Endothelial cell (in vitro differentiated cells): Measurements from ENCODE around the gene TGM1. TPM values are rescaled to one million over a fixed set of nuclear protein-coding genes. Genes with fewer than 3 reads are reported as not detected.

ENCODE experiments used
- DNase-seq: peaks from one replicate; pipeline ENCODE4 v3.0.0; 2021; ENCODE audit warnings: low spot score
- H3K27ac Mint-ChIP-seq: one replicate; pipeline ENCODE4 v1.8.0; 2021; ENCODE audit warnings: mixed read lengths, inconsistent platforms; ENCODE audit not compliant: unreplicated experiment
- H3K27me3 Mint-ChIP-seq: one replicate; pipeline ENCODE4 v1.8.0; 2021; ENCODE audit warnings: mild to moderate bottlenecking, moderate library complexity, mixed read lengths, inconsistent platforms; ENCODE audit not compliant: unreplicated experiment
- H3K36me3 Mint-ChIP-seq: one replicate; pipeline ENCODE4 v1.8.0; 2021; ENCODE audit warnings: mild to moderate bottlenecking, low read depth, mixed read lengths, inconsistent platforms; ENCODE audit not compliant: unreplicated experiment
- H3K4me1 Mint-ChIP-seq: one replicate; pipeline ENCODE4 v1.8.0; 2021; ENCODE audit warnings: mild to moderate bottlenecking, mixed read lengths, inconsistent platforms; ENCODE audit not compliant: unreplicated experiment
- H3K4me3 Mint-ChIP-seq: one replicate; pipeline ENCODE4 v1.8.0; 2021; ENCODE audit warnings: mild to moderate bottlenecking, mixed read lengths, inconsistent platforms; ENCODE audit not compliant: unreplicated experiment
- H3K9me3 Mint-ChIP-seq: one replicate; pipeline ENCODE4 v1.8.0; 2021; ENCODE audit warnings: mixed read lengths, inconsistent platforms; ENCODE audit not compliant: unreplicated experiment
- total RNA-seq: library from RNA; stranded (reverse); fragmentation: NEBNext Ultra II Directional; extraction: Animal tissue kit (Norgen Biotek cat#: 25700); gene quantifications from one replicate; pipeline ENCODE4 v1.2.1, GENCODE V29; 2021; ENCODE audit not compliant: unreplicated experiment
- TF ChIP-seq, protein P1 (sequence below): fragments of 200-600 bp; sonication (generic); IDR thresholded peaks from one replicate; pipeline ENCODE4 v1.5.0; 2021; ENCODE audit warnings: antibody characterized with exemption; ENCODE audit not compliant: unreplicated experiment

TGM1 gene
- total RNA-seq, 1 donor from 2014 or later: 1.7 TPM

DNA sequence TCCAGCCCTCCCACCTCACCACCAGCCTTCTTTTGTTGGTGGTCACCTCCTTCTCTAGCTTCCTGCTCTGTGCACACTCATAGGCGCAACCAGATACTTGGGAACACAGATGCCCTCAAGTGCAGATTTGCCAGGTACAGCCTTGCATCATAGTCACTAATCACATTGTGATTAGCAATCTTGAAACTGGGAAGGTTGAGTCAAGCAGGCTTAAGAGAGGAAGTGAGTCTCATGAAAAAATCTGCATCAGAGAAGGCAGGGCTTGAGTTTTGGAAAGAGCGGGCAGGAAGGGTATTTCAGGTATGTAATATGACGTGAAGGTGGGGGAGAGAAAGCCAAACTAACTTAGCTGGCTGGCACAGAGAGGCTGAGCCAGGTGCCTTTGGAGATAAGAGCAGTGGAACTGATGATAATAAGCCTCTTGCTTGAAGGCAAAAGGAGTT lies 11.1 kb upstream of the TGM1 start:
- DNase-seq: no peak
- peaks cover 17% of the 10 kb centered on the region for H3K4me1 Mint-ChIP-seq
- no peaks in the 10 kb centered on the region for H3K9me3 Mint-ChIP-seq
- TF ChIP-seq, protein P1, sequence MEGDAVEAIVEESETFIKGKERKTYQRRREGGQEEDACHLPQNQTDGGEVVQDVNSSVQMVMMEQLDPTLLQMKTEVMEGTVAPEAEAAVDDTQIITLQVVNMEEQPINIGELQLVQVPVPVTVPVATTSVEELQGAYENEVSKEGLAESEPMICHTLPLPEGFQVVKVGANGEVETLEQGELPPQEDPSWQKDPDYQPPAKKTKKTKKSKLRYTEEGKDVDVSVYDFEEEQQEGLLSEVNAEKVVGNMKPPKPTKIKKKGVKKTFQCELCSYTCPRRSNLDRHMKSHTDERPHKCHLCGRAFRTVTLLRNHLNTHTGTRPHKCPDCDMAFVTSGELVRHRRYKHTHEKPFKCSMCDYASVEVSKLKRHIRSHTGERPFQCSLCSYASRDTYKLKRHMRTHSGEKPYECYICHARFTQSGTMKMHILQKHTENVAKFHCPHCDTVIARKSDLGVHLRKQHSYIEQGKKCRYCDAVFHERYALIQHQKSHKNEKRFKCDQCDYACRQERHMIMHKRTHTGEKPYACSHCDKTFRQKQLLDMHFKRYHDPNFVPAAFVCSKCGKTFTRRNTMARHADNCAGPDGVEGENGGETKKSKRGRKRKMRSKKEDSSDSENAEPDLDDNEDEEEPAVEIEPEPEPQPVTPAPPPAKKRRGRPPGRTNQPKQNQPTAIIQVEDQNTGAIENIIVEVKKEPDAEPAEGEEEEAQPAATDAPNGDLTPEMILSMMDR: no peak
- no peak overlapping the region for H3K27ac Mint-ChIP-seq
- H3K4me3 Mint-ChIP-seq: no peak overlapping the region
- H3K27me3 Mint-ChIP-seq: peaks cover 10% of the 10 kb centered on the region
- H3K36me3 Mint-ChIP-seq: peaks cover 8% of the 10 kb centered on the region

DNA sequence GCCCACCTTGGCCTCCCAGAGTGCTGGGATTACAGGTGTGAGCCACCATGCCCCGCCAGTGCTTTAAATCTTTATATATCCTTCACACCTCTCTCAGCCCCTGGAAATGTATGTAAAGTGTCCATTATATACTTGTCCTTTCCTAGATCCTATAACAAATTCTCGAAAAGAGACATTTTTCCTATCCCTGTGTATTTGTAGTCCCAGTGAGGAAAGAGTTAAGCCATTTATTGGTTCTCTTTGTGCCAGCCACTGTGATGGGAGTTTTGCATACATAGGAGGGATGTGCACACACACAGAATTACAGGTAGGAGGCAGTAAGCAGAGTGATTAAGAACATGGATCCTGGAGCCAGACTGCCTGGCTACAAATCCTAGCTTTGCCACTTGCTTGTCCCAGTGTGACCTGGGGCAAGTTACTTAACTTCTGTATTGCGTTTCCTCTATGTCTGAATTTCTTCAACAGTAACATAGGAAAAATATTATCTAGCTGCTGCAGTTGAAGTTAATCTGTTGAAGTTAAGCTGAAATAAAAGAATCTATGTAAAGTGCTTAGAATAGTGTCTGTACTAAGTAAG lies 10.5 kb upstream of the TGM1 start:
- H3K9me3 Mint-ChIP-seq: no peaks in the 10 kb centered on the region
- H3K36me3 Mint-ChIP-seq: peaks cover 8% of the 10 kb centered on the region
- H3K27ac Mint-ChIP-seq: no peak overlapping the region
- H3K4me3 Mint-ChIP-seq: no peak overlapping the region
- TF ChIP-seq, protein P1: no peak
- peaks cover 10% of the 10 kb centered on the region for H3K27me3 Mint-ChIP-seq
- H3K4me1 Mint-ChIP-seq: peaks cover 17% of the 10 kb centered on the region
- DNase-seq: no peak

DNA sequence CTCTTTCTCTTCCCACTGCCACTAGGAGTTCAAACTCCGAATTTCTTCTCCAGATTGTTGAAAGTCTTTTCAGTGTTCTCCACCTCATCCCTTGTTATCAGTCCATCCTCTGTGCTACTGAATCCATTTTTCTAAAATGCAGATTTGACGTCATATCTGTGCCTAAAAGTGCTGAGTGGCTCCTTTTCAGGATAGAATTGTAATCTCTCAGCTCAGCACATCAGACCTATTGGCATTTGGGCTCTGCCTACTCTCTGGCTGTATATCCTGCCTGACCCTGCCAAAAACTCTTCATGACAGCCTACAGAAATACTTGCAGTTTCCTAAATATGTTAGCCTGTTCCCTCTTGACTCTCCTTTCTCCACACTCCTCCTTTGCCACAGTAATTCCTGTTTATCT lies 9.5 kb upstream of the TGM1 start:
- Mint-ChIP-seq H3K27ac (no peak overlapping the region), H3K4me1 (peaks cover 10% of the 10 kb centered on the region), H3K4me3 (peak overlapping the region; percentile 91), H3K9me3 (no peaks in the 10 kb centered on the region), H3K36me3 (peaks cover 9% of the 10 kb centered on the region), H3K27me3 (peaks cover 7% of the 10 kb centered on the region)
- TF ChIP-seq, protein P1: no peak
- DNase-seq: no peak

DNA sequence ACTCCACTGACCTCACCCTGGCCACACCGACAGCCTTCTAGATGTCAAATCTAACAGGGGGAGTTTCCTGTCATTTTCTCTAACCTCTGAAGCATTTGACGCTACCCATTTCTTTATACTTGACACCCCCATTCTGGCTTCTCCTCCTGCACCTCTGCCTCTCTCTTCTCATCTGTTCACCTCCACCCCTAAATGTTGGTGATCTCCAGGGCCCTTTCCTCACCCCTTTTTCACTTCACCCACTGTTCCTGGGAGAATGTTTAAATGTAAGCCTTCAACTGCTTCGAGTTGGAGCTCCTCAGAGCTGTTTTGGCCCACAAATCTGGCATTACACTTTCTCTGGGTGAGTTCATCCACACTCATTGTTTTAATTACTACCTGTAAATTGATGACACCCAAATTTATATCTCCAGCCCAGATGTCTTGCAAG lies 8.9 kb upstream of the TGM1 start:
- Mint-ChIP-seq H3K27me3 (peaks cover 10% of the 10 kb centered on the region), H3K36me3 (peaks cover 15% of the 10 kb centered on the region), H3K4me1 (peaks cover 12% of the 10 kb centered on the region), H3K9me3 (no peaks in the 10 kb centered on the region), H3K4me3 (peak overlapping the region; percentile 91), H3K27ac (peak overlapping the region; percentile 87)
- DNase-seq: no peak
- TF ChIP-seq, protein P1: no peak

DNA sequence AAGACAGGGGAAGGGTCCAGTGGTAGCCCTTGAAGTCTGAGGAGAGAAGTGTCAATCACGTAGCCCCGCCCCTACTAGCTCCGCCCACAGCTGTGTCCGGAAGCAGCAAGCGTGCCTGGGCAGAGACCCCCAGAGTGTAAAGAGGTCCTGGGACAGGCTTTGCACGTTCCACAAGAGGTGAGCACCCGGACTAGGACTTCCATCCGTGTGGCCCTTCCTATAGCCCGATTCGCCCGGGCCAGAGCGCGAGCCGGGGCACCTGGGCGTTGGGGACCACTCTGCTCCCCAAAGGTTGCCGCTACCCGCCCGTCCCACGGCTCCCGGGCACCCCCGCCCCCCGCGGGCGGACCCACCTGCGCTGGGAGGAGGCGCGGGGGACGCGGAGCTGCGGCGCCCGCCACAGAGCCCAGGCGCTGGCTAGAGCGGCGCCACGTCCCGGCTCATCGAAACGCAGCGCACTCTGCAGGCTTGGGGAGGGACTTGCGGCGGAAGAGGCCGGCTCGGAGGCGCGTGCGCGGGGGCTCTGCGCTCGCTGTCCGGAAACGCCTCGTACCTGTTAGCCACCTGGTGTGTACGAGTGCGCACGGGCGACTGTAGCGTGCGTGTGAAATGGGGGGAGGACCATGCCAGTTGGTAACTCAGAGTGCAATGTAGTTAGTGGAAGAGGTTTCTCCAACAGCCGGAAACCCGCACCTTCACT lies 8.3 kb upstream of the TGM1 start, which contains the start of gene RABGGTA:
Gene RABGGTA (minus strand): TSS at position 464 of the 700 bp plus-strand sequence. CDS start 482 bp downstream, outside the sequence.
- H3K27me3 Mint-ChIP-seq: peaks cover 10% of the 10 kb centered on the region

More for the DNA sequence above, 8.3 kb upstream of the TGM1 start, which contains the start of gene RABGGTA:
- H3K4me3 Mint-ChIP-seq: peak within 1 kb of the TSS; percentile 91
- TF ChIP-seq, protein P1: peak; percentile 50
- H3K36me3 Mint-ChIP-seq: peaks cover 18% of the 10 kb centered on the region
- peak within 1 kb of the TSS; percentile 87 for H3K27ac Mint-ChIP-seq
- DNase-seq: peak; percentile 87
- no peaks in the 10 kb centered on the region for H3K9me3 Mint-ChIP-seq
- H3K4me1 Mint-ChIP-seq: peaks cover 12% of the 10 kb centered on the region
